DMS53 (cell line): ENCODE results near the gene ZCRB1.

Experiments
- DNase-seq: peaks from one replicate; lab custom pipeline; 2025; lab: John Stamatoyannopoulos, UW

Gene ZCRB1

GRCh38 chr12:42281278-42281677 lies 44.6 kb downstream of the ZCRB1 start:
- DNase-seq: peak; percentile 38

- DNase-seq: no peak
Measured at GRCh38 chr12:42278128-42278510, 47.8 kb downstream of the ZCRB1 start.

GRCh38 chr12:42277396-42278127 lies 48.3 kb downstream of the ZCRB1 start:
- DNase-seq: no peak

- no peak for DNase-seq
Measured at GRCh38 chr12:42275499-42275898, 50.4 kb downstream of the ZCRB1 start.

GRCh38 chr12:42273706-42274105 lies 52.2 kb downstream of the ZCRB1 start:
- no peak for DNase-seq

GRCh38 chr12:42270596-42270995 lies 55.3 kb downstream of the ZCRB1 start:
- DNase-seq: no peak

- DNase-seq: no peak
Measured at GRCh38 chr12:42267413-42268190, 58.3 kb downstream of the ZCRB1 start.

GRCh38 chr12:42266579-42267230 lies 59.2 kb downstream of the ZCRB1 start:
- no peak for DNase-seq

GRCh38 chr12:42262271-42262670 lies 63.6 kb downstream of the ZCRB1 start:
- no peak for DNase-seq
